DOHH2 (cell line): ENCODE results near the gene LYPD4.

Experiments used
- H3F3A ChIP-seq: fragments of 200-600 bp; sonication (generic), shearing (Covaris generic); 2 replicates; pipeline ENCODE4 v1.6.0; 2016; ENCODE audit warnings: antibody characterized with exemption, mild to moderate bottlenecking; ENCODE audit not compliant: control insufficient read depth, insufficient read depth
- H3K27ac ChIP-seq: fragments of 200-600 bp; sonication (generic); 2 replicates; pipeline ENCODE4 v1.5.1; 2014; ENCODE audit warnings: low read depth, mild to moderate bottlenecking, low read length, moderate library complexity
- H3K27me3 ChIP-seq: fragments of 200-600 bp; sonication (generic); 2 replicates; pipeline ENCODE4 v1.6.1; 2014; ENCODE audit warnings: mild to moderate bottlenecking, low read length, mixed read lengths; ENCODE audit not compliant: control insufficient read depth
- H3K36me3 ChIP-seq: fragments of 200-600 bp; sonication (generic); 2 replicates; pipeline ENCODE4 v1.6.1; 2014; ENCODE audit warnings: mild to moderate bottlenecking, low read length, moderate library complexity, mixed read lengths; ENCODE audit not compliant: control insufficient read depth
- H3K4me1 ChIP-seq: fragments of 200-600 bp; sonication (generic); 2 replicates; pipeline ENCODE4 v1.6.1; 2014; ENCODE audit warnings: mild to moderate bottlenecking, low read length, mixed read lengths; ENCODE audit not compliant: control insufficient read depth
- H3K4me2 ChIP-seq: fragments of 200-600 bp; sonication (generic); 2 replicates; pipeline ENCODE4 v1.6.0; 2014; ENCODE audit warnings: mild to moderate bottlenecking, low read length, moderate library complexity
- H3K4me3 ChIP-seq: fragments of 200-600 bp; sonication (generic); 2 replicates; pipeline ENCODE4 v1.5.1; 2014; ENCODE audit warnings: mild to moderate bottlenecking, low read length, mixed read lengths
- H3K79me2 ChIP-seq: fragments of 200-600 bp; sonication (generic); 2 replicates; pipeline ENCODE4 v1.6.1; 2014; ENCODE audit warnings: mild to moderate bottlenecking, low read length, mixed read lengths; ENCODE audit not compliant: control insufficient read depth
- H3K9me2 ChIP-seq: fragments of 200-600 bp; sonication (generic); replicated peaks from 2 replicates; pipeline ENCODE4 v1.6.1; 2014; ENCODE audit warnings: mild to moderate bottlenecking, low read length, mixed read lengths; ENCODE audit not compliant: control insufficient read depth
- H3K9me3 ChIP-seq: fragments of 200-600 bp; sonication (generic); 2 replicates; pipeline ENCODE4 v1.6.1; 2014; ENCODE audit warnings: antibody characterized with exemption, low read length, mixed read lengths; ENCODE audit not compliant: control insufficient read depth, insufficient read depth
- H4K20me1 ChIP-seq: fragments of 200-600 bp; sonication (generic); 2 replicates; pipeline ENCODE4 v1.6.0; 2014; ENCODE audit warnings: low read depth, mild to moderate bottlenecking, antibody characterized with exemption, low read length, moderate library complexity; ENCODE audit not compliant: control insufficient read depth, insufficient read depth
- EZH2phosphoT487 ChIP-seq: fragments of 200-600 bp; sonication (generic); IDR thresholded peaks from 2 replicates; pipeline ENCODE4 v1.6.1; 2017; ENCODE audit warnings: borderline replicate concordance, mild to moderate bottlenecking, antibody characterized with exemption, low read length, moderate library complexity, mixed read lengths
- TF ChIP-seq, protein P1 (sequence below): fragments of 200-600 bp; sonication (generic); IDR thresholded peaks from one replicate; pipeline ENCODE4 v1.5.1; 2014; ENCODE audit warnings: antibody characterized with exemption, mild to moderate bottlenecking, low read depth, low read length; ENCODE audit not compliant: poor library complexity, severe bottlenecking

Gene LYPD4

DNA sequence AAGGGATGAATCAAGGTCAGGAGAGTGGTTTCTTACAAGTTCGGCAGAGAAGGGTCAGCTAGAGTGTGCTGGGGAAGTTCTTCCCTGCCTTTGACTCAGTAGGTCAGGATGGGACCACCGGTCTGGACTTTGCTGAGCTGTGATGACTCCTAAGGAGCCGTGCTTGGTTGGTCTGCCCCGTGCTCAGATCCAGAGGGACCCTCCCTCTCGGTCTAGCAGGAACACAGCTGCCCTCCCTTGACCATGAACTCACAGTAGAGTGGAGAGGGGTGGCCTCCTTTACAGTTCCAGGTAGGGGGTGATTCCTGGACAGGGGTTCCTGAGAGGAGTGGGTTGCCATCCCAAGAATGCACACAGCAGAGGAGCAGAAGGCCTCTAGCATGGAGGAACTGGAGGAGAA is 19.9 kb upstream of the LYPD4 start:
- Histone ChIP-seq H3K9me2 (no peaks in the 10 kb centered on the region), H3K27me3 (no peaks in the 10 kb centered on the region), H3F3A (peaks cover 78% of the 10 kb centered on the region), H3K36me3 (peaks cover 89% of the 10 kb centered on the region), H4K20me1 (peaks cover 42% of the 10 kb centered on the region), H3K4me1 (peaks cover 83% of the 10 kb centered on the region), H3K4me3 (peak overlapping the region; percentile 87), H3K9me3 (no peaks in the 10 kb centered on the region), H3K4me2 (peak overlapping the region; percentile 88), H3K79me2 (peaks cover 86% of the 10 kb centered on the region), H3K27ac (peak overlapping the region; percentile 81)
- TF ChIP-seq EZH2phosphoT487, result no peak

DNA sequence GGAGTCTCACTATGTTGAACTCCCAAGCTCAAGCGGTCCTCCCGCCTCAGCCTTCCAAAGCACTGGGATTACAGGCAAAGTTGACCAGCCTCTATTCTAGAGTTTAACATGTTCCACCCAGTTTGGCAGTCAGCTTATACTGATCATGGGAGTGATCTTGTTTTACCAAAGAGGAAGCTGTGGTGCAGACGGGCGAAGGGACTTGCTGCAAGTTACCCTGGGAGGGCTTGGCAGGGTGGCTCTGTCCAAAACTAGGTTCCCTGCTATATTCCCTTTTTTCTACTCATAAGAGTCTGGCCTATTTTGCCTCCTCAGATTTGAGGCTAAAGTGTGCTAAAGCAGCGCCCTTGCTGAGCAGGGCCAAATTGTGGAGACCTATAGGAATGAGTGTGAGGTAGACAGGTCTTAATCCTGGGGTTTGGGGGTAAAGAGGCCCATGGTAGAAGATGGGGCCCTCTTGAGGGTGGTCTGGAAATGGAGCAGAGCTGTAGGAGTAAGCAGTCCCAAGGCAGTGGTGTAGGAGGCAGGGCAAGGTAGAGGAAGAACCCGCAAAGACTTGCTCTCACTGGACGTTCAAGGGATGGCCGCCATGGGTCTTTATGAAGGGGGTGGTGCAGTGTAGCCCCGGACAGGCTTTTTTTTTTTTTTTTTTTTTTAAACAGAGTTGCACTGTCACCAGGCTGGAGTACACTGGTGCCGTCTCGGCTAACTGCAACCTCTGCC is 18.9 kb upstream of the LYPD4 start:
- TF ChIP-seq, protein P1, sequence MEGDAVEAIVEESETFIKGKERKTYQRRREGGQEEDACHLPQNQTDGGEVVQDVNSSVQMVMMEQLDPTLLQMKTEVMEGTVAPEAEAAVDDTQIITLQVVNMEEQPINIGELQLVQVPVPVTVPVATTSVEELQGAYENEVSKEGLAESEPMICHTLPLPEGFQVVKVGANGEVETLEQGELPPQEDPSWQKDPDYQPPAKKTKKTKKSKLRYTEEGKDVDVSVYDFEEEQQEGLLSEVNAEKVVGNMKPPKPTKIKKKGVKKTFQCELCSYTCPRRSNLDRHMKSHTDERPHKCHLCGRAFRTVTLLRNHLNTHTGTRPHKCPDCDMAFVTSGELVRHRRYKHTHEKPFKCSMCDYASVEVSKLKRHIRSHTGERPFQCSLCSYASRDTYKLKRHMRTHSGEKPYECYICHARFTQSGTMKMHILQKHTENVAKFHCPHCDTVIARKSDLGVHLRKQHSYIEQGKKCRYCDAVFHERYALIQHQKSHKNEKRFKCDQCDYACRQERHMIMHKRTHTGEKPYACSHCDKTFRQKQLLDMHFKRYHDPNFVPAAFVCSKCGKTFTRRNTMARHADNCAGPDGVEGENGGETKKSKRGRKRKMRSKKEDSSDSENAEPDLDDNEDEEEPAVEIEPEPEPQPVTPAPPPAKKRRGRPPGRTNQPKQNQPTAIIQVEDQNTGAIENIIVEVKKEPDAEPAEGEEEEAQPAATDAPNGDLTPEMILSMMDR, result no peak
- no peak for TF ChIP-seq EZH2phosphoT487
- no peaks in the 10 kb centered on the region for H3K9me3 ChIP-seq
- peaks cover 79% of the 10 kb centered on the region for H3K36me3 ChIP-seq
- peaks cover 42% of the 10 kb centered on the region for H4K20me1 ChIP-seq
- peaks cover 81% of the 10 kb centered on the region for H3K79me2 ChIP-seq
- peaks cover 81% of the 10 kb centered on the region for H3K4me1 ChIP-seq
- peak overlapping the region; percentile 81 for H3K27ac ChIP-seq
- no peaks in the 10 kb centered on the region for H3K27me3 ChIP-seq
- peaks cover 69% of the 10 kb centered on the region for H3F3A ChIP-seq
- no peaks in the 10 kb centered on the region for H3K9me2 ChIP-seq
- peak overlapping the region; percentile 88 for H3K4me2 ChIP-seq
- peak overlapping the region; percentile 87 for H3K4me3 ChIP-seq

DNA sequence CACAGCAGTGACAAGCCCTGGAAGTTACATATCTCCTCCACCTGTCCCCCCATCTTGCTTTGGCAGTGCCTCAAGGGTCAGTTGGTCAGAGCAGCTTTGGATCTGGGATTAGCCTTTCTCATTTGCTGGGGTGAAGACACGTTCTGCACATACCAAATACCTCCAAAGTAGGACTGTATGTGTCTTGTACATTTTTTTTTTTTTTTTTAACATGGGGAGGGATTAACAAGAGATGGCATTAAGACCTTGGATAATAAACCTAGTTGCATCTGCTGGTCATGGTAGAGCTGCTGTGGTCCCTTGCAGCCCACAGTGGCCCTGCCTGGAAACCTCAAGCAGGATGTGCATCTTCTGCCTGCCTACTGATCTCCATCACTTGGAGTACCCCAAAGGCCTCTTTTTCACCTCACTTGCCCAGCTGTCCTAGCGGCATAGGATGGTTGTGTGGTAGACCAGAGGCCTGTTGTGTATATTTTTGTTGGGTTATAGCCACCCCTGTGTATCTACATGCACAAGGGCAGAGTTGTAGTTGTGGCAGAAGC is 18.0 kb upstream of the LYPD4 start:
- peaks cover 37% of the 10 kb centered on the region for H4K20me1 ChIP-seq
- H3F3A ChIP-seq, result peaks cover 60% of the 10 kb centered on the region
- H3K9me2 ChIP-seq, result no peaks in the 10 kb centered on the region
- peaks cover 70% of the 10 kb centered on the region for H3K36me3 ChIP-seq
- peaks cover 73% of the 10 kb centered on the region for H3K79me2 ChIP-seq
- H3K4me1 ChIP-seq, result peaks cover 81% of the 10 kb centered on the region
- no peaks in the 10 kb centered on the region for H3K9me3 ChIP-seq
- H3K4me2 ChIP-seq, result peak overlapping the region; percentile 88
- no peaks in the 10 kb centered on the region for H3K27me3 ChIP-seq
- TF ChIP-seq, protein P1, result no peak
- no peak for TF ChIP-seq EZH2phosphoT487
- peak overlapping the region; percentile 87 for H3K4me3 ChIP-seq
- H3K27ac ChIP-seq, result peak overlapping the region; percentile 81

DNA sequence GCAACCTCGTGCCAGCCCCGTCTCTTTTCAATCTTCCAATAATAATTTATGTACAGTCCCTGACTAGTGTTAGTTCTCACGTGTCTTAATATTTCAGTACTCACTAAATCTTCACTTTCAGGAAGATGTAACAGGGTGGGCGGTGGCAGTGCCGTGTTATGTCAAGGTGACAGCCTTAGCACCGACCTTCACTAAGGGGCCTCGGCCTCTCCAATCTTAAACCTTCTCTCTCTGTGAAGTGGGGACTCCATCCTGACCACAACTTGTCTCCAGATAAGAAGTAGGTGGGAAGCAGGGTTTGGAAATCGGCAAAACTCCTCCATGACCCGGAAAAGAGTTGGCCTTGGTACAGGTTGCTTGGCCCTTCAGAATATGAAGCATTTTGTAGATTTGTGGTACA is 17.4 kb upstream of the LYPD4 start:
- Histone ChIP-seq H3K79me2 (peaks cover 66% of the 10 kb centered on the region), H3K27ac (peak overlapping the region; percentile 81), H3K9me3 (no peaks in the 10 kb centered on the region), H3K4me3 (peak overlapping the region; percentile 87), H3K27me3 (no peaks in the 10 kb centered on the region), H3K9me2 (no peaks in the 10 kb centered on the region), H3K4me1 (peaks cover 79% of the 10 kb centered on the region), H3K4me2 (peak overlapping the region; percentile 88), H3F3A (peaks cover 53% of the 10 kb centered on the region), H4K20me1 (peaks cover 37% of the 10 kb centered on the region), H3K36me3 (peaks cover 64% of the 10 kb centered on the region)
- no peak for TF ChIP-seq EZH2phosphoT487
- TF ChIP-seq, protein P1, result no peak
